ENCODE data around the gene HEPN1. TPM values are rescaled to one million over a fixed set of nuclear protein-coding genes. Genes with fewer than 3 reads are reported as not detected.
A peak's percentile ranks its signal among the peaks of the same experiment; 100 is the strongest.

The HEPN1 gene
- total RNA-seq, 1 experiment from 2014 or later, result not detected

- H3F3A ChIP-seq (ENCODE audit: insufficient read depth, low read depth), result peaks cover 16% of the 10 kb centered on the region; the same call in 1 of the 2 replicates
- no peaks in the 10 kb centered on the region for H3K36me3 ChIP-seq (ENCODE audit: low read depth)
- no peaks in the 10 kb centered on the region for H3K79me2 ChIP-seq (ENCODE audit: low read depth)
- ChIA-PET POLR2A (ENCODE audit: unreplicated experiment) (no interaction called here), CTCF (no interaction called here)
- H3K9me3 ChIP-seq (ENCODE audit: insufficient read depth, low read depth), result no peaks in the 10 kb centered on the region
- peak overlapping the region; percentile 43; the same call in 1 of the 2 replicates for H3K4me2 ChIP-seq
- no peak overlapping the region for H2AFZ ChIP-seq
- no peak overlapping the region for H3K4me3 ChIP-seq
- peak overlapping the region; percentile 36 for H3K27ac ChIP-seq
- H4K20me1 ChIP-seq (ENCODE audit: insufficient read depth), result no peaks in the 10 kb centered on the region
- DNase-seq, result no peak
- no TSS peak for BruUV-seq (replicated peaks)
- H3K27me3 ChIP-seq (ENCODE audit: insufficient read depth, low read depth), result no peaks in the 10 kb centered on the region
- H3K4me1 ChIP-seq (replicated peaks; ENCODE audit: insufficient read depth), result peaks cover 34% of the 10 kb centered on the region
- intact Hi-C loops (cut with micrococcal nuclease; ENCODE audit: unreplicated experiment), result no loop called here
- no peaks in the 10 kb centered on the region for H3K9me2 ChIP-seq (ENCODE audit: insufficient read depth)
- TF ChIP-seq EZH2 (IDR thresholded peaks at IDR 0.05; ENCODE audit: low read depth) (no peak), CTCF (conservative IDR thresholded peaks at IDR 0.05) (no peak)
Observed at GRCh38 chr11:124899383-124900145, 19.5 kb upstream of the HEPN1 start.

- BruUV-seq (replicated peaks), result no TSS peak
- no peaks in the 10 kb centered on the region for H3K36me3 ChIP-seq (ENCODE audit: low read depth)
- H3K4me2 ChIP-seq, result peak overlapping the region; percentile 43
- no peaks in the 10 kb centered on the region for H4K20me1 ChIP-seq (ENCODE audit: insufficient read depth)
- no peak for TF ChIP-seq EZH2 (IDR thresholded peaks at IDR 0.05; ENCODE audit: low read depth)
- no peak for TF ChIP-seq CTCF (conservative IDR thresholded peaks at IDR 0.05)
- intact Hi-C loops (cut with micrococcal nuclease; ENCODE audit: unreplicated experiment), result no loop called here
- POLR2A ChIA-PET (ENCODE audit: unreplicated experiment), result interaction anchor here (0.8 kb wide), 1 partner anchor 278 kb away, joined by 5 read pairs; no protein-coding TSS in a partner anchor
- H3K27ac ChIP-seq, result peak overlapping the region; percentile 41
- H3K9me3 ChIP-seq (ENCODE audit: insufficient read depth, low read depth), result no peaks in the 10 kb centered on the region
- peaks cover 16% of the 10 kb centered on the region; the same call in 1 of the 2 replicates for H3F3A ChIP-seq (ENCODE audit: insufficient read depth, low read depth)
- H3K4me3 ChIP-seq, result no peak overlapping the region
- CTCF ChIA-PET, result no interaction called here
- no peaks in the 10 kb centered on the region for H3K9me2 ChIP-seq (ENCODE audit: insufficient read depth)
- peak; percentile 42 to 51 for DNase-seq
- no peaks in the 10 kb centered on the region for H3K27me3 ChIP-seq (ENCODE audit: insufficient read depth, low read depth)
- no peaks in the 10 kb centered on the region for H3K79me2 ChIP-seq (ENCODE audit: low read depth)
- peaks cover 34% of the 10 kb centered on the region for H3K4me1 ChIP-seq (replicated peaks; ENCODE audit: insufficient read depth)
- no peak overlapping the region for H2AFZ ChIP-seq
Observed at GRCh38 chr11:124900464-124900863, 18.6 kb upstream of the HEPN1 start.

GRCh38 chr11:124902616-124903015, 16.4 kb upstream of the HEPN1 start:
- CTCF ChIA-PET, result no interaction called here
- Histone ChIP-seq H3K36me3 (ENCODE audit: low read depth) (no peaks in the 10 kb centered on the region), H3K4me1 (replicated peaks; ENCODE audit: insufficient read depth) (peaks cover 34% of the 10 kb centered on the region), H3K9me3 (ENCODE audit: insufficient read depth, low read depth) (no peaks in the 10 kb centered on the region), H3K4me2 (no peak overlapping the region), H2AFZ (no peak overlapping the region), H3K79me2 (ENCODE audit: low read depth) (no peaks in the 10 kb centered on the region), H3K4me3 (no peak overlapping the region), H4K20me1 (ENCODE audit: insufficient read depth) (no peaks in the 10 kb centered on the region), H3K27ac (no peak overlapping the region), H3K9me2 (ENCODE audit: insufficient read depth) (no peaks in the 10 kb centered on the region), H3F3A (ENCODE audit: insufficient read depth, low read depth) (peaks cover 16% of the 10 kb centered on the region; the same call in 1 of the 2 replicates), H3K27me3 (ENCODE audit: insufficient read depth, low read depth) (no peaks in the 10 kb centered on the region)
- intact Hi-C loops (cut with micrococcal nuclease; ENCODE audit: unreplicated experiment), result no loop called here
- BruUV-seq (replicated peaks), result no TSS peak
- POLR2A ChIA-PET (ENCODE audit: unreplicated experiment), result no interaction called here
- TF ChIP-seq EZH2 (IDR thresholded peaks at IDR 0.05; ENCODE audit: low read depth) (no peak), CTCF (conservative IDR thresholded peaks at IDR 0.05) (no peak)
- DNase-seq, result no peak
